CD4-positive, alpha-beta T cell (primary cell): Measurements from ENCODE around the gene USP40. TPM values are rescaled to one million over a fixed set of nuclear protein-coding genes. Genes with fewer than 3 reads are reported as not detected.

Source experiments
- ATAC-seq: fragments of 200-7000 bp; cut with Tn5 transposase; one replicate; pipeline ENCODE4 v1.10.0; 2022; ENCODE audit warnings: mild to moderate bottlenecking; ENCODE audit not compliant: poor library complexity
- CTCF ChIA-PET: fragments of 350-600 bp; sonication (Branson Sonifier 250); formaldehyde crosslinking; loops from one replicate; lab custom pipeline; 2021; ENCODE audit warnings: antibody characterized with exemption, inconsistent platforms; lab: Charles Lee
- POLR2A ChIA-PET: fragments of 350-600 bp; sonication (Branson Sonifier 250); formaldehyde crosslinking; loops from one replicate; lab custom pipeline; 2021; ENCODE audit warnings: antibody characterized with exemption, inconsistent platforms; lab: Charles Lee
- DNase-seq, 14 experiments: peaks; one replicate each; pipeline ENCODE4 v3.0.0-alpha.2; 2013 to 2020; ENCODE audit warnings: mixed read lengths in 2 of 14
- H3K27ac ChIP-seq, 2 donors: one replicate each; pipeline versions ENCODE4 v1.5.1 to v1.7.0; 2013; ENCODE audit warnings: low read length in 2 of 2, low read depth in 1 of 2, mild to moderate bottlenecking in 1 of 2
- H3K27me3 ChIP-seq, 2 experiments: 1 replicate in 1 of 2; 2 replicates in 1 of 2; pipeline versions ENCODE4 v1.6.1 to v1.7.0; 2013; ENCODE audit warnings: low read length in 2 of 2, control low read depth in 1 of 2, mild to moderate bottlenecking in 1 of 2, moderate library complexity in 1 of 2; ENCODE audit not compliant: insufficient read depth in 2 of 2, control insufficient read depth in 1 of 2
- H3K36me3 ChIP-seq: one replicate; pipeline ENCODE4 v1.6.1; 2013; ENCODE audit warnings: low read length, control low read depth; ENCODE audit not compliant: insufficient read depth
- H3K4me1 ChIP-seq: one replicate; pipeline ENCODE4 v1.6.1; 2013; ENCODE audit warnings: low read length, control low read depth; ENCODE audit not compliant: insufficient read depth
- H3K4me3 ChIP-seq: one replicate; pipeline ENCODE4 v1.5.1; 2013; ENCODE audit warnings: mild to moderate bottlenecking, low read length, moderate library complexity
- H3K9me3 ChIP-seq, 2 experiments: 1 replicate in 1 of 2; 2 replicates in 1 of 2; pipeline versions ENCODE4 v1.6.1 to v1.7.0; 2013; ENCODE audit warnings: low read length in 2 of 2, mild to moderate bottlenecking in 2 of 2, control low read depth in 1 of 2, moderate library complexity in 1 of 2; ENCODE audit not compliant: control insufficient read depth in 1 of 2, insufficient read depth in 1 of 2
- H3K27ac Mint-ChIP-seq: one replicate; pipeline ENCODE4 v1.8.0; 2020; ENCODE audit warnings: mixed read lengths
- H3K27me3 Mint-ChIP-seq: one replicate; pipeline ENCODE4 v1.8.0; 2021; ENCODE audit warnings: mixed read lengths
- H3K36me3 Mint-ChIP-seq: one replicate; pipeline ENCODE4 v1.8.0; 2021; ENCODE audit warnings: low read depth, mixed read lengths
- H3K4me1 Mint-ChIP-seq: one replicate; pipeline ENCODE4 v1.8.0; 2021; ENCODE audit warnings: low read depth, mixed read lengths
- H3K4me3 Mint-ChIP-seq: one replicate; pipeline ENCODE4 v1.8.0; 2020; ENCODE audit warnings: mild to moderate bottlenecking, mixed read lengths
- H3K9me3 Mint-ChIP-seq: one replicate; pipeline ENCODE4 v1.8.0; 2020; ENCODE audit warnings: mixed read lengths
- intact Hi-C, 2 experiments: fragments of 100-400 bp; cut with DNase I in 1 of 2; cut with micrococcal nuclease in 1 of 2; formaldehyde crosslinking; loops; one replicate each; pipeline versions ENCODE4 v1.15.1 to v1.9.0; 2023 to 2025; cut with DNase I, micrococcal nuclease
- total RNA-seq, 174 experiments: library from RNA in 2 of 174; stranded (reverse) in 2 of 174; gene quantifications; one replicate each; pipeline ENCODE4 v1.2.3 and lab custom pipeline; 2021 to 2026
- TF ChIP-seq, protein P1 (sequence below): fragments of 200-600 bp; IDR thresholded peaks from one replicate; pipeline ENCODE4 v1.8.0; 2022; ENCODE audit warnings: antibody characterized with exemption, mild to moderate bottlenecking

USP40 gene
- total RNA-seq, 2 experiments from 2014 or later: 7.2 to 8.7 TPM

DNA sequence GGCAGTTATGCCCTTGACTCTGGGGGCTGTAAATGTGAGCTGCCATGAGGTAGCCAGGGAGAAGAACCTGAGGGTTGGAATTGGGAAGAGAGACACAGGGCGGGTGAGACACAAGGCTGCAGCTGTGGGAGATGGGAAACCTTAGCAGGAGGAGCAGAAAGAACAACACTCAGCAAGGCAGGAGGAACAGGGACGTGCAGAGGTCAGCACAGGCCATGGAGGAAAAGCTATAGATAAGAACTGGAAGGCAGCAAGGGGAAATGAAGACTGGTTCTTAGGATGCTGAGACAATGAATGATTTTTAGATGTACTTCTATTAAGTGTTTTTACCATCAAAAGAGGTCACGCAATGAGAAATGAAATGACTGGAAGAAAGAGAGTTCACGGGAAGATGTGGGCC lies 80.2 kb downstream of the USP40 start:
- ATAC-seq: no peak
- CTCF ChIA-PET: no interaction called here
- no peak overlapping the region for H3K27ac Mint-ChIP-seq

DNA sequence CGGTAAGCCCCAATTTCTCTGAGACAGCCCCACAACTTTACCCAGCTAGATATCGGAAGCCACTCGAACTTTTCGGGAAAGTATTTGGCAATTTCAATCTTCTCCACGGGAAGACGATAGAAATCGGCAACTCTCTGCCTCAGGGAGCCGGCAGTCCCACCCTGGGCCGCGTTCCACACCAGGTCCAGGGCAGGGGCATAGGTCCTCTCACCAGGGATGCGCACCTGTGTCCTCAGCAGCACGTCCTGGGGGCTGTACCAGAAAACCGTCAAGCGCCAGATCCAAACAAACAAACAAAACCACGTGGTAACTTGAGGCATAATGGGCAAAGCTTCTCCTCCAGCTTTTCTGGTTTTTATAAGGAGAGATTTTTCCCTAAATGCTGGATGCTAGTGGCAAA lies 80.9 kb downstream of the USP40 start:
- DNase-seq (no peak), ATAC-seq (no peak)
- Mint-ChIP-seq H3K27ac (no peak overlapping the region), H3K4me3 (no peak overlapping the region), H3K27me3 (no peaks in the 10 kb centered on the region), H3K36me3 (peaks cover 38% of the 10 kb centered on the region), H3K4me1 (no peaks in the 10 kb centered on the region), H3K9me3 (no peaks in the 10 kb centered on the region)
- ChIA-PET POLR2A (no interaction called here), CTCF (no interaction called here)
- Histone ChIP-seq H3K4me3 (no peak overlapping the region), H3K36me3 (peaks cover 28% of the 10 kb centered on the region), H3K9me3 (no peaks in the 10 kb centered on the region), H3K27ac (no peak overlapping the region), H3K27me3 (no peaks in the 10 kb centered on the region), H3K4me1 (no peaks in the 10 kb centered on the region)
- TF ChIP-seq, protein P1, sequence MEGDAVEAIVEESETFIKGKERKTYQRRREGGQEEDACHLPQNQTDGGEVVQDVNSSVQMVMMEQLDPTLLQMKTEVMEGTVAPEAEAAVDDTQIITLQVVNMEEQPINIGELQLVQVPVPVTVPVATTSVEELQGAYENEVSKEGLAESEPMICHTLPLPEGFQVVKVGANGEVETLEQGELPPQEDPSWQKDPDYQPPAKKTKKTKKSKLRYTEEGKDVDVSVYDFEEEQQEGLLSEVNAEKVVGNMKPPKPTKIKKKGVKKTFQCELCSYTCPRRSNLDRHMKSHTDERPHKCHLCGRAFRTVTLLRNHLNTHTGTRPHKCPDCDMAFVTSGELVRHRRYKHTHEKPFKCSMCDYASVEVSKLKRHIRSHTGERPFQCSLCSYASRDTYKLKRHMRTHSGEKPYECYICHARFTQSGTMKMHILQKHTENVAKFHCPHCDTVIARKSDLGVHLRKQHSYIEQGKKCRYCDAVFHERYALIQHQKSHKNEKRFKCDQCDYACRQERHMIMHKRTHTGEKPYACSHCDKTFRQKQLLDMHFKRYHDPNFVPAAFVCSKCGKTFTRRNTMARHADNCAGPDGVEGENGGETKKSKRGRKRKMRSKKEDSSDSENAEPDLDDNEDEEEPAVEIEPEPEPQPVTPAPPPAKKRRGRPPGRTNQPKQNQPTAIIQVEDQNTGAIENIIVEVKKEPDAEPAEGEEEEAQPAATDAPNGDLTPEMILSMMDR: no peak
- intact Hi-C loops: no loop called here

More for the DNA sequence above, 80.2 kb downstream of the USP40 start:
- Histone ChIP-seq H3K9me3 (no peaks in the 10 kb centered on the region), H3K36me3 (peaks cover 33% of the 10 kb centered on the region), H3K27me3 (no peaks in the 10 kb centered on the region), H3K4me3 (no peak overlapping the region), H3K4me1 (no peaks in the 10 kb centered on the region), H3K27ac (no peak overlapping the region)
- intact Hi-C loops: no loop called here
- peaks cover 41% of the 10 kb centered on the region for H3K36me3 Mint-ChIP-seq
- H3K4me3 Mint-ChIP-seq: no peak overlapping the region
- POLR2A ChIA-PET: no interaction called here
- no peaks in the 10 kb centered on the region for H3K9me3 Mint-ChIP-seq
- TF ChIP-seq, protein P1: no peak
- no peaks in the 10 kb centered on the region for H3K27me3 Mint-ChIP-seq
- DNase-seq: no peak
- no peaks in the 10 kb centered on the region for H3K4me1 Mint-ChIP-seq

DNA sequence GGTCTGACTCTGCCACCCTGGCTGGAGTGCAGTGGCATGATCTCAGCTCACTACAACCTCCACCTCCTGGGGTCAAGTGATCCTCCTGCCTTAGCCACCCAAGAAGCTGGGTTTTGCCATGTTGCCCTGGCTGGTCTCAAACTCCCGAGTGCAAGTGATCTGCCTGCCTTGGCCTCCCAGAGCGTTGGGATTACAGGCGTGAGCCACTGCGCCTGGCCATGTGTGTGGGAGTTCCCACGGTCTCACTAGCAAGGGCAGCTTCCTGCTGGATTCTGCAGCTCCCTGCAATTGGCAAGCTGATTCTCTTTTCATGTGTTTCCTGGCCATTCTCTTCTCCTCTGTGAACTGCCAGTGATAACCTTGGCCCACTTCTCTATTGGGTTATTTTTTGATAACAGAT lies 84.0 kb downstream of the USP40 start:
- CTCF ChIA-PET: no interaction called here
- Mint-ChIP-seq H3K9me3 (no peaks in the 10 kb centered on the region), H3K4me3 (no peak overlapping the region), H3K27me3 (no peaks in the 10 kb centered on the region), H3K4me1 (no peaks in the 10 kb centered on the region), H3K36me3 (peaks cover 21% of the 10 kb centered on the region), H3K27ac (no peak overlapping the region)
- POLR2A ChIA-PET: no interaction called here
- Histone ChIP-seq H3K36me3 (peaks cover 20% of the 10 kb centered on the region), H3K27ac (no peak overlapping the region), H3K27me3 (no peaks in the 10 kb centered on the region), H3K4me3 (no peak overlapping the region), H3K4me1 (no peaks in the 10 kb centered on the region), H3K9me3 (no peaks in the 10 kb centered on the region)
- TF ChIP-seq, protein P1: no peak
- DNase-seq (no peak), ATAC-seq (no peak)
- intact Hi-C loops: no loop called here
